Fibroblast of mammary gland (primary cell): ENCODE measurements around the gene AFG1L.
A peak's percentile ranks its signal among the peaks of the same experiment; 100 is the strongest.

Experiments
- DNase-seq: peaks from one replicate; pipeline ENCODE4 v3.0.0-alpha.2; 2010; ENCODE audit warnings: low read depth
- H3K4me3 ChIP-seq: 2 replicates; pipeline ENCODE4 v1.5.1; 2011; ENCODE audit warnings: low read depth, mild to moderate bottlenecking, low read length, moderate library complexity; ENCODE audit not compliant: control insufficient read depth
- CTCF ChIP-seq: conservative IDR thresholded peaks from 2 replicates; pipeline ENCODE4 v1.5.1; 2011; ENCODE audit warnings: low read depth, low read length, inconsistent platforms; ENCODE audit not compliant: control insufficient read depth, insufficient read depth

Gene AFG1L

GRCh38 chr6:108476376-108476775, 181.5 kb downstream of the AFG1L start:
- TF ChIP-seq CTCF = no peak
- DNase-seq = no peak
- H3K4me3 ChIP-seq = no peak overlapping the region

- H3K4me3 ChIP-seq = no peak overlapping the region
- no peak for TF ChIP-seq CTCF
- no peak for DNase-seq
These were observed 182.1 kb downstream of the AFG1L start for GRCh38 chr6:108476847-108477430.

- no peak for TF ChIP-seq CTCF
- DNase-seq = no peak
- no peak overlapping the region for H3K4me3 ChIP-seq
These were observed 187.7 kb downstream of the AFG1L start for GRCh38 chr6:108482559-108482958.

GRCh38 chr6:108484016-108484415, 189.2 kb downstream of the AFG1L start:
- no peak overlapping the region for H3K4me3 ChIP-seq
- DNase-seq = no peak
- no peak for TF ChIP-seq CTCF

- no peak for TF ChIP-seq CTCF
- no peak for DNase-seq
- H3K4me3 ChIP-seq = no peak overlapping the region
These were observed 194.8 kb downstream of the AFG1L start for GRCh38 chr6:108489699-108490098.

GRCh38 chr6:108492131-108492766, 197.4 kb downstream of the AFG1L start:
- H3K4me3 ChIP-seq = no peak overlapping the region
- DNase-seq = peak; percentile 69
- peak; percentile 75 for TF ChIP-seq CTCF

- DNase-seq = no peak
- H3K4me3 ChIP-seq = no peak overlapping the region
- no peak for TF ChIP-seq CTCF
These were observed 199.6 kb downstream of the AFG1L start for GRCh38 chr6:108494434-108494833.
